BLaER1 (cell line): ENCODE measurements around the gene VDAC2.

ENCODE experiments used
- H3K27ac ChIP-seq: shearing (Covaris generic); formaldehyde crosslinking; 2 replicates; pipeline ENCODE4 v1.8.1; 2022
- H3K27me3 ChIP-seq: shearing (Covaris generic); formaldehyde crosslinking; 2 replicates; pipeline ENCODE4 v1.8.1; 2022
- H3K36me3 ChIP-seq: shearing (Covaris generic); formaldehyde crosslinking; 2 replicates; pipeline ENCODE4 v1.8.1; 2022
- H3K4me1 ChIP-seq: shearing (Covaris generic); formaldehyde crosslinking; 2 replicates; pipeline ENCODE4 v1.8.1; 2022
- H3K4me2 ChIP-seq: shearing (Covaris generic); formaldehyde crosslinking; 2 replicates; pipeline ENCODE4 v1.8.1; 2022
- H3K4me3 ChIP-seq: shearing (Covaris generic); formaldehyde crosslinking; 2 replicates; pipeline ENCODE4 v1.8.1; 2022
- H3K9ac ChIP-seq: shearing (Covaris generic); formaldehyde crosslinking; 2 replicates; pipeline ENCODE4 v1.8.1; 2022
- H3K9me3 ChIP-seq: shearing (Covaris generic); formaldehyde crosslinking; 2 replicates; pipeline ENCODE4 v1.8.1; 2022
- H4K20me1 ChIP-seq: shearing (Covaris generic); formaldehyde crosslinking; 2 replicates; pipeline ENCODE4 v1.8.1; 2022
- Cebpa-rat ChIP-seq: shearing (Covaris generic); IDR thresholded peaks from 2 replicates; pipeline ENCODE4 v1.8.1; 2022

Gene VDAC2

GRCh38 chr10:75236178-75236825, 25.7 kb downstream of the VDAC2 start:
- peaks cover 22% of the 10 kb centered on the region for H3K36me3 ChIP-seq
- peak overlapping the region; percentile 100 for H3K4me2 ChIP-seq
- H3K4me1 ChIP-seq, result peaks cover 38% of the 10 kb centered on the region
- peak overlapping the region; percentile 32; the same call in 1 of the 2 replicates for H3K27ac ChIP-seq
- peaks cover 25% of the 10 kb centered on the region for H4K20me1 ChIP-seq
- no peak for TF ChIP-seq Cebpa-rat
- H3K9ac ChIP-seq, result peak overlapping the region; percentile 47
- no peaks in the 10 kb centered on the region for H3K9me3 ChIP-seq
- H3K4me3 ChIP-seq, result peak overlapping the region; percentile 82
- no peaks in the 10 kb centered on the region for H3K27me3 ChIP-seq

- peaks cover 5% of the 10 kb centered on the region for H4K20me1 ChIP-seq
- no peak overlapping the region for H3K4me3 ChIP-seq
- no peak overlapping the region for H3K9ac ChIP-seq
- peaks cover 34% of the 10 kb centered on the region for H3K4me1 ChIP-seq
- no peak overlapping the region for H3K4me2 ChIP-seq
- H3K9me3 ChIP-seq, result no peaks in the 10 kb centered on the region
- H3K36me3 ChIP-seq, result peaks cover under 1% of the 10 kb centered on the region; the same call in 1 of the 2 replicates
- TF ChIP-seq Cebpa-rat, result no peak
- no peaks in the 10 kb centered on the region for H3K27me3 ChIP-seq
- H3K27ac ChIP-seq, result no peak overlapping the region
These were observed 27.8 kb downstream of the VDAC2 start for GRCh38 chr10:75238182-75239095.

DNA sequence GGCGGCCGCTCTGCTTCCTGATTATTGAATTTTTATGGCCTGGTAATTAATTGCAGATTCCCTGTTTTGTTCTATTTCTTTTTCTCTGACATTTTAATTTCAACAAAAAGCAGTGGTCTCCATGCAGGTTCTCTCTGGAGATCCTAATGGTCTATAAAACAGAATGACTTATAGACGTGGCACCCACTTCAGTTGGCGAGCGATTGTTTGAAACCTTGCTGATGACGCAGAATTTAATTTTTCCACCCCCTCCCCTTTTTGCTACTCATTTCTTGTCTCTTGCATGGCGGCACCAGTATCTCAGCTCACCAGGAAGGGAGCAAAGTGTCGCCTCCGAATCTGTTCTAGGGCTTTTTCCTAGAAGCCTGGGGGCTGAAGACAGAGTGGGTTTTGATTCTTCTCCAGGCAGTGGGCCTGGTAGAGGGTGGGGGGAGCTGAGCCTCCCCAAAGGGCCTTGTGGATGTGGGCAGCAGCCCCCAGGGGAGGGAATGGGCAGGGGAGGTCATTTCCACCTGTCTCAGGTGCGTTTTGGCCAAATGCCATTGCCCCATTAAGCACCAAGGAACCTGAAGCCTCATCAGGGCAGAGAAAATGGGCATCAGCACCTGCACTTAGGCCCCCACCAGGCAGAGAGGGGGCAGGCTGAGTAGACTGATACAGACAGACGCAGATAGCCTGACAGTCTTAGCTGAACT, 28.6 kb downstream of the VDAC2 start:
- Histone ChIP-seq H3K4me1 (peaks cover 28% of the 10 kb centered on the region), H3K36me3 (no peaks in the 10 kb centered on the region), H3K4me2 (no peak overlapping the region), H4K20me1 (no peaks in the 10 kb centered on the region), H3K9me3 (no peaks in the 10 kb centered on the region), H3K4me3 (no peak overlapping the region), H3K9ac (no peak overlapping the region), H3K27ac (no peak overlapping the region), H3K27me3 (no peaks in the 10 kb centered on the region)
- TF ChIP-seq Cebpa-rat, result no peak

- no peak for TF ChIP-seq Cebpa-rat
- 0 out of 2 replicates have a peak overlapping the region, but pooled peaks have one; percentile 24 for H3K9ac ChIP-seq
- no peak overlapping the region; the same call in 1 of the 2 replicates for H3K4me2 ChIP-seq
These were observed 29.9 kb downstream of the VDAC2 start for GRCh38 chr10:75240329-75241076.

DNA sequence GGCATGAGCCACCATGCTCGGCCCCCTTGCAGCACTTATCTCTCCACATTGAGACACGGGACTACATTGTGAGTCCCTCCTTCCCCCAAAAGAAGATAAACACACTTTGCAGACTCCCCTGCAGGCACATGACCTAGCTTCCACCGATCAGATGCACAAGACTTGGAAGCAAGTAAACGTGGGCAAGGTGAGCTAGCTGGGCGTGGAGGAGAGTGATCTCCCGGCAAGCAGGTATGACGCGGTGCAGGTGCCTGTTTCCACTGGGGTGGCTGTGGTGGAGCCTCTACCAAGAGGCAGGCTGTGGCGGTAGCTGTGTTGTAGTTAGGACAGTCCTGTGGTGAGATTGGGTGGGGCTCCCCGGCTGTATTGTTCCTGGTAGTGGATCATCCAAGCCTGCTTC, 32.8 kb downstream of the VDAC2 start:
- H3K9me3 ChIP-seq, result no peaks in the 10 kb centered on the region
- no peaks in the 10 kb centered on the region for H3K27me3 ChIP-seq
- H3K27ac ChIP-seq, result no peak overlapping the region
- H3K36me3 ChIP-seq, result no peaks in the 10 kb centered on the region
- no peak overlapping the region for H3K4me3 ChIP-seq
- no peak for TF ChIP-seq Cebpa-rat
- H4K20me1 ChIP-seq, result no peaks in the 10 kb centered on the region
- no peak overlapping the region for H3K4me2 ChIP-seq
- H3K9ac ChIP-seq, result no peak overlapping the region
- H3K4me1 ChIP-seq, result peaks cover 27% of the 10 kb centered on the region

More at GRCh38 chr10:75240329-75241076, 29.9 kb downstream of the VDAC2 start:
- H3K4me3 ChIP-seq, result no peak overlapping the region
- no peaks in the 10 kb centered on the region for H3K9me3 ChIP-seq
- no peaks in the 10 kb centered on the region for H4K20me1 ChIP-seq
- H3K27ac ChIP-seq, result no peak overlapping the region
- H3K27me3 ChIP-seq, result no peaks in the 10 kb centered on the region
- H3K36me3 ChIP-seq, result no peaks in the 10 kb centered on the region
- peaks cover 19% of the 10 kb centered on the region for H3K4me1 ChIP-seq

GRCh38 chr10:75244487-75245353, 34.1 kb downstream of the VDAC2 start:
- no peaks in the 10 kb centered on the region for H3K36me3 ChIP-seq
- no peaks in the 10 kb centered on the region for H3K27me3 ChIP-seq
- no peak for TF ChIP-seq Cebpa-rat
- H3K4me3 ChIP-seq, result no peak overlapping the region
- H4K20me1 ChIP-seq, result no peaks in the 10 kb centered on the region
- peaks cover 27% of the 10 kb centered on the region for H3K4me1 ChIP-seq
- no peaks in the 10 kb centered on the region for H3K9me3 ChIP-seq
- no peak overlapping the region for H3K9ac ChIP-seq
- no peak overlapping the region for H3K27ac ChIP-seq
- no peak overlapping the region for H3K4me2 ChIP-seq

DNA sequence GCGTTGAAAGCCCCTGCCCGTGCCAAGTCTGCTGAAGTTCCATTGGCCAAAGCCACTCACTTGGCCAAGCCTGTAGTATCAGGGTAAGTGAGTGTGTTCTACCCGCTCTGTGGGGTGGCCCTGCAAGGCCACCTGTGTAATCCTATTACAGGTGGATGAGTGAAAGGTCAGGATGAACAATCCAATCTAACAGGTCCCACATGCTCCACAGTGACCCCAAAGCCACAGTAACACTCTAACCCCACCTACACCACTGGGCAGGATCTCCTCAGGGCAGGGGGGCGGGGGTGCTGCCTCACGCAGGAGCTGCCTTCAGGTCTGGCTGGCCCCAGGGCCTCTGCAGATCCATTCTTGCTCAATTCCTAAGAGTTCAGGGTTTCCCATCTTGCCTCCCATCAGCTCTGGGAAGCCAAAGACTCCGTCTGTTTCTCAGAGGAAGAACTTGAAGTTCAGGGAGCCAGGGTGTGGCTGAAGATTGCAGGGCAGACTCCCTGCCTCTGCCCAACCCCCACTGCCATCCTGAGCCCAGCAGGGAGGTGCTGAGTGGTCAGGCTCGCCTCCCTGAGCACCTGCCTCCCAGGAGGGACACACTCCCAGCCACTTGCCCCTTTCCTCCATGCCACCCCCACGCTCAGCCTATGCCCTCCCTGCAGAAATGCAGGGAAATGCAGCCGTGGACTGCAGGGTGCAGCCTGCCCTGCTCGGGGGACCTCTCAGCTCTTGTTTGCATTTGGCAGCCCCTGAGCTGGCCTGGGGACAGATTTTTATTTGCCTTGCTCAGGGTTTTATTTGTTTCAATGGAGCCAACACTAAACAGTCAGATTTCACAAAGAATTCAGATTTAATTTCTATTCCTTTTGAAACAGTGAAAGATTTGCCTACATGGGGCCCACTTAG, 35.0 kb downstream of the VDAC2 start:
- Histone ChIP-seq H3K9ac (no peak overlapping the region), H3K27me3 (no peaks in the 10 kb centered on the region), H3K4me1 (peaks cover 26% of the 10 kb centered on the region), H3K27ac (no peak overlapping the region), H3K4me3 (no peak overlapping the region), H3K4me2 (no peak overlapping the region), H3K9me3 (no peaks in the 10 kb centered on the region), H4K20me1 (no peaks in the 10 kb centered on the region), H3K36me3 (no peaks in the 10 kb centered on the region)
- TF ChIP-seq Cebpa-rat, result no peak

- no peaks in the 10 kb centered on the region for H3K27me3 ChIP-seq
- H3K9me3 ChIP-seq, result no peaks in the 10 kb centered on the region
- H3K4me3 ChIP-seq, result no peak overlapping the region
- no peak overlapping the region for H3K27ac ChIP-seq
- no peaks in the 10 kb centered on the region for H4K20me1 ChIP-seq
- no peaks in the 10 kb centered on the region for H3K36me3 ChIP-seq
- H3K4me2 ChIP-seq, result peak overlapping the region; percentile 45; the same call in 1 of the 2 replicates
- no peak overlapping the region for H3K9ac ChIP-seq
- peaks cover 17% of the 10 kb centered on the region for H3K4me1 ChIP-seq
- TF ChIP-seq Cebpa-rat, result no peak
These were observed 35.9 kb downstream of the VDAC2 start for GRCh38 chr10:75246506-75246905.
